NB4 (cell line): ENCODE results near the gene DPF3.

Experiments
- DNase-seq: peaks from one replicate; pipeline ENCODE4 v3.0.0; 2010; ENCODE audit warnings: low read depth
- H3K4me3 ChIP-seq: one replicate; pipeline ENCODE4 v1.5.1; 2011; ENCODE audit warnings: mild to moderate bottlenecking, low read depth, low read length, moderate library complexity
- CTCF ChIP-seq: IDR thresholded peaks from one replicate; pipeline ENCODE4 v1.5.1; 2012; ENCODE audit warnings: low read depth, low read length
- MAX ChIP-seq: IDR thresholded peaks from 2 replicates; pipeline ENCODE4 v1.6.1; 2011; ENCODE audit warnings: low read depth, low read length
- MYC ChIP-seq: IDR thresholded peaks from 2 replicates; pipeline ENCODE4 v1.6.1; 2011; ENCODE audit warnings: low read depth, low read length
- POLR2A ChIP-seq: IDR thresholded peaks from 2 replicates; pipeline ENCODE4 v1.6.1; 2011; ENCODE audit warnings: mild to moderate bottlenecking; ENCODE audit not compliant: insufficient read length; ENCODE audit errors: extremely low read depth

DPF3 gene

GRCh38 chr14:72619111-72619571 is 274.8 kb downstream of the DPF3 start:
- TF ChIP-seq POLR2A (no peak), MYC (no peak), MAX (no peak), CTCF (no peak)
- DNase-seq, result no peak
- no peak overlapping the region for H3K4me3 ChIP-seq

GRCh38 chr14:72618424-72618823 is 275.5 kb downstream of the DPF3 start:
- H3K4me3 ChIP-seq, result no peak overlapping the region
- DNase-seq, result no peak
- TF ChIP-seq MYC (no peak), POLR2A (no peak), MAX (no peak), CTCF (no peak)

GRCh38 chr14:72617391-72618031 is 276.4 kb downstream of the DPF3 start:
- no peak for TF ChIP-seq POLR2A
- no peak for TF ChIP-seq CTCF
- TF ChIP-seq MAX, result no peak
- TF ChIP-seq MYC, result no peak
- no peak overlapping the region for H3K4me3 ChIP-seq
- no peak for DNase-seq

GRCh38 chr14:72616811-72617210 is 277.1 kb downstream of the DPF3 start:
- no peak for DNase-seq
- TF ChIP-seq MYC (no peak), POLR2A (no peak), CTCF (no peak), MAX (no peak)
- no peak overlapping the region for H3K4me3 ChIP-seq

- no peak overlapping the region for H3K4me3 ChIP-seq
- TF ChIP-seq CTCF (no peak), MAX (no peak), MYC (no peak), POLR2A (no peak)
- DNase-seq, result no peak
Observed at GRCh38 chr14:72616294-72616693, 277.6 kb downstream of the DPF3 start.
